NCI-H526 (cell line): ENCODE results near the gene CDC14B.
"Not testable (repeated sequence)": the region's sequence is repeated elsewhere in the genome, so short reads cannot be mapped to it uniquely, and the experiment has no call there.

Experiments
- DNase-seq, 2 experiments: peaks; one replicate each; lab custom pipeline; 2025; lab: John Stamatoyannopoulos, UW

Gene CDC14B

GRCh38 chr9:96550659-96551058, 69.0 kb downstream of the CDC14B start:
- DNase-seq, result no peak

GRCh38 chr9:96543131-96543530, 76.5 kb downstream of the CDC14B start:
- not testable (repeated sequence) for DNase-seq

GRCh38 chr9:96540106-96540505, 79.5 kb downstream of the CDC14B start:
- no peak for DNase-seq

GRCh38 chr9:96532173-96532572, 87.5 kb downstream of the CDC14B start:
- no peak for DNase-seq

DNA sequence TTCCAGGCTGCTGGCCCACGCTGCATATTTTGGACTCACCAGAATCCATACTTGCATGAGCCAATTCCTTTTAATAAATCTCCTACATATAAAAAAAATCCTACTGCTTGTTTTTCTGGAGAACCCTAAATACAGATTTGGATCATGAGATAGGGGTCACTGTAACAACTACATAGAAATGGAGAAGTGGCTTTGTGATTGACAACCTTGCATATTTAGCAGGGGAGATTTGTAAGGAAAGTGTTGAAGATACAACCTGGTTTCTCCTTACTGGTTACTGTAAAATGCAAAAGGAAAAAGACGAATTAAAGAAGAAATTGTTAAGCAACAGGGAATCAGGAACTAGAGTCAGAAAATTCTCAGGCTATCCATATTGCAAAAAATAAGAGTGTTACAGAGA, 94.9 kb downstream of the CDC14B start:
- no peak for DNase-seq

GRCh38 chr9:96524045-96524444, 95.6 kb downstream of the CDC14B start:
- DNase-seq, result no peak

GRCh38 chr9:96523374-96523773, 96.3 kb downstream of the CDC14B start:
- DNase-seq, result no peak

- DNase-seq, result no peak
Observed at GRCh38 chr9:96522366-96522765, 97.3 kb downstream of the CDC14B start.

DNA sequence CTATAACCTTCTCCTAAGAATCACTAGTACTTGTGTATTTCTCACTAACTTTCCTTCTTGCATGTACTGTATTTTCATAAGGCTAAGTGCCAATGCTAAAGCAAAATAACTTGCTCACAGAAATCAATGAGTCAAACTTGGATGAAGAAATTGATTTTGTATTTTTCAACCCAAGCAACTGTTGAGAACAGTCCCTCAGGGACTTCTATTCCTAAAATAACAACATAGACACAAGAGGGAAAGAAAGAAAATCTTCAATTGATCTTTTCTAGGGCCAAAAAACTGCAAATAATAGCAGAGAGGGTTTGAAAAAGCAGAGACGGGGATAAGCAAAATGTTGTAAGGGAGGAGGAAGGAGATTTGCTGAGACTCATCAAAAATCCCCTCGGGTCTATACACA, 99.9 kb downstream of the CDC14B start:
- DNase-seq, result no peak

GRCh38 chr9:96519095-96519494, 100.5 kb downstream of the CDC14B start:
- DNase-seq, result no peak

DNA sequence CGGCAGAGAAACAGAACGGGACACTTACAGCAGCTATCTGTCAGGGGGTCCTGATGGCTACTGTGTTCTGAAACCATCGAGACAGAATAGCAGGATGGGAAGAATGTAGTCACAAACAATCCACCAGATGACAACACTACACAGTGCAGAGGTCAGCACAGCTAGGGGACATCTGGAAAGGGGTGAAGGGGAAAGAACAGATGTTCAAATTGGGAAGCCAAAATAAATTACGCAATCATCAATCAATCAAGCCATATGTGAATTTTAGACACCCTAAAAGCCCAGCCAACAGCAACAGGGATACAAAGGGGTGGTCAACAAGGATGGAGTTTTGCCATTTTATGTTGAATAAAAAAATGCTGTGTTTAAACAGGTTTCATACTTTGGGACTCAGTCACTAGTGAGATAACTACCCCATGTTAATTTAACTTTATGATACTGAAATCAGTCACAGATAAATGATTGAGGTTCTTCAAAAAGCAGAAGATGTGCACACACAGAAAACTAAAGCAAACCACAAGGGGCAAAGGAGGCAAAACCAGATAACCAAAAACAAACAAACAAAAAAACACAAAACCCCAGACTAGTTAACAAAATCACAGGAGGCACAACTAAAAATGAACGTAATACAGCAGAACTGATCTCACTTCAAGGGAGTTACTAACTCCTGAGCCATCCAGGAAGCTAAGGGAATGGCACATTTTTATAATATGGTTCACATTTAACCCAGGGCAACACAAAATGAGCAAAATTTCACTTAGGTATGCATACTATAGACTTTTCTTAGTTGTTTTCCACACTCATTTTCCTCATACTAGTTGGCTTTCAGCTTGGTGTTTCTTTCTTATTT, 103.8 kb downstream of the CDC14B start:
- DNase-seq, result no peak

- no peak for DNase-seq
Observed at GRCh38 chr9:96514800-96515158, 104.9 kb downstream of the CDC14B start.

- no peak for DNase-seq
Observed at GRCh38 chr9:96514108-96514799, 105.4 kb downstream of the CDC14B start.

DNA sequence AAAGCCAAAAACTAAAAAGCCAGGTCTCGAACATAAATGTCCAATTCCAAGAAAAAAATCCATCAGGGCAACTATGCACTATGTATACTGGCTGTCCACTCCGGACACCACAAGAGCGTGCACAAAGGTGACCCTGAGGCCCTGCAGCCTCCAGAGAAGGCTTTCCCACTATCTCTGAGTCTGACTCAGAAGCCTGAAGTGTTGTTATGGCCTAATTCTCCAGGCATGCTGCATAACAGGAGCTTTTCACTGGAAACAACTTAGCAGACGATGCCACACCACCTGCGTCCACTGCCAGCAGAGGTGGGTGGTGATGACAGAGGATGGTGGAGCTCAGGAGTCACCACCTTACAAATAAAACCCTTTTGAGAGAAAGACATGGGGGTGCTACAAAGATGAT, 106.0 kb downstream of the CDC14B start:
- no peak for DNase-seq

- no peak for DNase-seq
Observed at GRCh38 chr9:96512240-96512639, 107.4 kb downstream of the CDC14B start.

DNA sequence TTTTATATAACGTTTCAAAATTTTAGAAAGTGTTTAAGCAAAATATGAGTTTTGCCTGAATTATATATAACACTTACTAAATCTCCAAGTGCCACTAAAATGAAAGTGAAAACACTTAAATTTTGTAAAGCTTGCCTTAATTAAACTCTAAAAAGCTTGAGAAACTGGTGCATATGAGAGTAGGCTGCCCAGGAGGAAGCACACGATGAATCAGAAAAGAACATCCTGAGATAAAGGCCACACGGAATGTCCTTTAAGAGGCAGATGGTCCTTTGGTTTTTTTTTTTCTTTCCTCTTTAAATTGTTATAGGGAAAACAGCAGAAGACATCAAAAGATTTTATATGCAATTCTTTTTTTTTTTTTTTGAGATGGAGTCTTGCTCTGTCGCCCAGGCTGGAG, 109.4 kb downstream of the CDC14B start:
- DNase-seq, result no peak

DNA sequence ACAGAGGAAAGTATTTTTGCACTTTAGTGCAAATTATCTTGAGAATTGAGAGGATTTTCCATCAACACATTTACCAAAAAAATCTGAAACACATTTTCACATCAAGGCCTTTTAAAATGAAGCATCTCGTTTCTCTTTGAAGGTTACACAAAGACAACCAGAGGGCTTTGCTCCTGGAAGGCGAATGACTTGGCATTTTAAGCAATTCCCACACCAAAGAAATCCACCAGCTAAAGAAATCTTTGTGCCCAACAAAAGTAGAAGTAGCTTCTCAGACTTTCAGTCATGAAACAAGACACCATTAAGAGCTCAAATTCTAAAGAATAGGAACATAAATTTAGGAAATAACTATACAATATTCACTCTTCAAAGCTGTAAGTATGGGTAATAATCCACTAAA, 109.8 kb downstream of the CDC14B start:
- DNase-seq, result no peak

GRCh38 chr9:96509026-96509425, 110.6 kb downstream of the CDC14B start:
- no peak for DNase-seq

GRCh38 chr9:96508227-96508940, 111.3 kb downstream of the CDC14B start:
- DNase-seq, result no peak

- no peak for DNase-seq
Observed at GRCh38 chr9:96505316-96505991, 114.2 kb downstream of the CDC14B start.

DNA sequence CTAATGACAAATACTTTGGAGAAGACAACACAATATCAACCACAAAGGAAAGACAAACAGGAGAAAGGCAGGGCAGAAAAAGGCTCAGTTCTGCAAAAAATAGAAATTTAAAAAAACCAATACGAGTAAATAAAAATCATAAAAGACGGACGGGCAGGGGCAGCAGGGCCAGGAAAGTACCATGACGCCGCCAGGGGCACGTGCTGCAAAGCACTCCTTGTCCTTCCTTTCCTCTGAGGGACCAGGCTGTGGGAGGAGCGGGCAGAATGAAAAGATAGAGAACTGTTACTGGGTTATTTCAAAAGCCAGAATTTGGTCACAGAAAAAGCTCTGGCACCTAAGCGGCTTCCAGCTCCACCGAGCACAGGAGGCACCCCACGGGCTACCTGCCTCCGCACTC, 115.7 kb downstream of the CDC14B start:
- no peak for DNase-seq

DNA sequence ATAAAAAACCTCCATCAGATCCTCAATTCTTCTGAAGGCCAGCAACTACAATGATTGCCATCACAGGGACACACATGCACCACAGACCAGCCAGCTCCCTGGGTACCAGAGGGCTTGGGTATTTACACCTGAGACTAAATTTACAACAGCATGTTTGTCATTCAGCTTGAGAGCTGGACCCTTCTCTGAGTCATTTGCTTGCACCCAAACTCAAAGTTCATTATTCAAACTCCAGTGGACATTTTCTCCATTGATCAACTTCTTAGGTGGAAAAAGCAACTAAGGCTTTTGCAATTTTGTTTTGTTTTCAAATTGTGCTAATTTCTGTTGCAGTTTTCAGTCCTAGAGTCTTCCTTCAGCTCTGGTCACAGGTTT, 116.3 kb downstream of the CDC14B start:
- DNase-seq, result not testable (repeated sequence)
